ENCODE measurements around the gene MPO. TPM values are rescaled to one million over a fixed set of nuclear protein-coding genes. Genes with fewer than 3 reads are reported as not detected.

Gene MPO
- total RNA-seq, 1 donor from 2014 or later: 0.05 TPM

DNA sequence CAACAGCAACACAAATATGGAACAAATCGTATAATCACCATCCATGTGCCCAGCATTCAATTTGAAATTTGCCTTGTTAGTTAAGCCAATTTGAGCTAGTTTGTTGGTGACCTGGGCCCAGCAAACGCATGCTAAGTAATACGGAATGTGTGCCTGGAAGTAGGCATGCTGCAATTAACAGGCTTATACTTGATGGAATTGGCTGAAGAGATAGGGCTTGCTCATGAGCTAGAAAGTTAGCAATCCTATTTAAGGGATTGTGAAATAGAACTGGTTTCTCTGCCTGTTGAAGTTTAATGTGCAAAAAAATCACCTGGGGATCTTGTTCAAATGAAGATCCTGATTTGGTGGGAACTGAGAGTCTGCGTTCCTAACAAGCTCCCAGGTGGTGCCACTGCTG lies 50.9 kb downstream of the MPO start:
- DNase-seq: no peak
- peaks cover 83% of the 10 kb centered on the region for H3K27me3 ChIP-seq (ENCODE audit: low read depth)
- no peaks in the 10 kb centered on the region for H3K36me3 ChIP-seq
- no peaks in the 10 kb centered on the region for H3K9me3 ChIP-seq (replicated peaks)
- intact Hi-C loops (cut with micrococcal nuclease): no loop called here
- no peak overlapping the region for H3K4me3 ChIP-seq
- H3K27ac ChIP-seq (replicated peaks): no peak overlapping the region
- no peaks in the 10 kb centered on the region for H3K4me1 ChIP-seq
- no peak for TF ChIP-seq CTCF (IDR thresholded peaks at IDR 0.05; ENCODE audit: borderline replicate concordance)

GRCh38 chr17:58229384-58229783 lies 51.4 kb downstream of the MPO start:
- H3K27me3 ChIP-seq (ENCODE audit: low read depth): peaks cover 78% of the 10 kb centered on the region
- TF ChIP-seq CTCF (IDR thresholded peaks at IDR 0.05; ENCODE audit: borderline replicate concordance): no peak
- intact Hi-C loops (cut with micrococcal nuclease): no loop called here
- no peak overlapping the region for H3K4me3 ChIP-seq
- H3K27ac ChIP-seq (replicated peaks): no peak overlapping the region
- DNase-seq: no peak
- no peaks in the 10 kb centered on the region for H3K36me3 ChIP-seq
- no peaks in the 10 kb centered on the region for H3K4me1 ChIP-seq
- H3K9me3 ChIP-seq (replicated peaks): no peaks in the 10 kb centered on the region

DNA sequence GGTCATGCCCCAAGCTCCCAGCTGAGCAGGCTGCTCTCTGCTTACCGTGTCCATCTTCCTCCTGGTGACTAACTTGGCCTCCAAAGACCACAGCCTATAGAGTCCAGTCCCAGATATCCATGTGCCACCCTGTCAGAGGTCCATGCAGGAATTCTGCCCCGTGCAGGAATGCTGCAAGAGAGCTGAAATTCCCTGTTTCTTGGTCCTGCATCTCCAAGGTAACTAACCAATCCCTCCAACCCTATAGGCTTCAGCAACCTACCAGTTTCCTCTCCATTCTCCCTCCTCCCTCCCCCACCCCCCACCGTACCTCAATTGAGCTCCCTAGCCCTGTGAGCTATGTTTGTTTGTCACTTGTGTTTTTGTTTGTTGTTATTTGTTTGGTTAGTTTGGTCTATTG lies 52.1 kb downstream of the MPO start:
- TF ChIP-seq CTCF (IDR thresholded peaks at IDR 0.05; ENCODE audit: borderline replicate concordance): no peak
- Histone ChIP-seq H3K27me3 (ENCODE audit: low read depth) (peaks cover 71% of the 10 kb centered on the region), H3K9me3 (replicated peaks) (no peaks in the 10 kb centered on the region), H3K4me3 (no peak overlapping the region), H3K4me1 (no peaks in the 10 kb centered on the region), H3K36me3 (no peaks in the 10 kb centered on the region), H3K27ac (replicated peaks) (no peak overlapping the region)
- DNase-seq: no peak
- intact Hi-C loops (cut with micrococcal nuclease): no loop called here

DNA sequence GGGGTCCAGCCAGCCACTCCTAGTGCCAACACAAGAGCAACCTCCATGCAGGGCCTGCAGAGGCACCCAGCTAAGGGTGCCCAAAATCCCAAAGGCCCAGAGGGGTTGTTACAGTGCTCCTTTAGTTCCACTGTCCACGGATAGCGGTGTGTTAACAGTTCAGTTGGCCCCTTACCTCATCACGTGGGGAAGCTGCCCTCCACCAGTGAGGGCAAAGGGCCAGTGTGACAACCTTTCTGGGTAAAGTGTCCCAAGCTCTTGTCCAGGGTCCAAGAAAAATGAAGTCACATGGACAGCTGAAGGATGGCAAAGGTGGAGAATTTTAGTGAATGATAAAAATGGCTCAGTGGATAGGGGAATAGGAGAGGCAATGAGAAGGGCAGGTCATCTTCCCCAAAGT lies 53.0 kb downstream of the MPO start:
- Histone ChIP-seq H3K36me3 (no peaks in the 10 kb centered on the region), H3K27me3 (ENCODE audit: low read depth) (peaks cover 68% of the 10 kb centered on the region), H3K4me1 (no peaks in the 10 kb centered on the region), H3K4me3 (no peak overlapping the region), H3K9me3 (replicated peaks) (no peaks in the 10 kb centered on the region), H3K27ac (replicated peaks) (no peak overlapping the region)
- intact Hi-C loops (cut with micrococcal nuclease): no loop called here
- no peak for TF ChIP-seq CTCF (IDR thresholded peaks at IDR 0.05; ENCODE audit: borderline replicate concordance)
- DNase-seq: no peak

DNA sequence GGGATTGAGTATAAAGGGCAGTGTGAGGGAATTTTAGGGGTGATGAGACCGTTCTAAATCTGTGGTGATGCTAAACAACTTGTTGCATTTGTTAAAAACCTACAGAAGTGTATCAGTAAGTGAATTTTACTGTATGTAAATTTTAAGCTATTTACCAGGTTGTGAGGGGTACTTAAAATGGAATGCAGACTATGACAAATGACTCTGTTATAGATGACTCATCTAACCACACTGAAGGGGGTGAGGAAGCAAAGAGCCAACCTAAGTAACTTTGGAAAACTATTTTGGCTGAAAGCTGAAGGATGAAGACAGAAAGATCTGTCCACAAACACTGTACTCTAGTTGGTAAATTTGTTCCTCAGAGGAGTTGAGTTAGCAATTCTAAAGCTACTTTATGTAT lies 56.4 kb downstream of the MPO start:
- no peak for DNase-seq
- Histone ChIP-seq H3K27me3 (ENCODE audit: low read depth) (peaks cover 43% of the 10 kb centered on the region), H3K36me3 (no peaks in the 10 kb centered on the region), H3K27ac (replicated peaks) (no peak overlapping the region), H3K4me3 (no peak overlapping the region), H3K9me3 (replicated peaks) (no peaks in the 10 kb centered on the region), H3K4me1 (peaks cover 8% of the 10 kb centered on the region)
- intact Hi-C loops (cut with micrococcal nuclease): no loop called here
- no peak for TF ChIP-seq CTCF (IDR thresholded peaks at IDR 0.05; ENCODE audit: borderline replicate concordance)

Other genes starting within 250 kb of the MPO start
- gene DYNLL2, start 197.5 kb downstream of the MPO start, total RNA-seq: 93.5 TPM
- gene OR4D1, start 132.6 kb downstream of the MPO start, total RNA-seq: not detected
- not detected for gene OR4D2, start 114.0 kb downstream of the MPO start, total RNA-seq
- not detected for gene EPX, start 88.2 kb downstream of the MPO start, total RNA-seq
- gene MKS1, start 61.7 kb downstream of the MPO start, total RNA-seq: 10.8 TPM
- gene LPO, start 42.4 kb downstream of the MPO start, total RNA-seq: not detected
- 12.8 TPM for gene TSPOAP1, start 47.9 kb upstream of the MPO start, total RNA-seq
- gene SUPT4H1, start 71.3 kb upstream of the MPO start, total RNA-seq: 55.2 TPM
- 4.7 TPM for gene RNF43, start 136.6 kb upstream of the MPO start, total RNA-seq
- not detected for gene HSF5, start 207.5 kb upstream of the MPO start, total RNA-seq
- 24.0 TPM for gene MTMR4, start 233.7 kb upstream of the MPO start, total RNA-seq